ENCODE data around the gene AP5M1.

The AP5M1 gene

DNA sequence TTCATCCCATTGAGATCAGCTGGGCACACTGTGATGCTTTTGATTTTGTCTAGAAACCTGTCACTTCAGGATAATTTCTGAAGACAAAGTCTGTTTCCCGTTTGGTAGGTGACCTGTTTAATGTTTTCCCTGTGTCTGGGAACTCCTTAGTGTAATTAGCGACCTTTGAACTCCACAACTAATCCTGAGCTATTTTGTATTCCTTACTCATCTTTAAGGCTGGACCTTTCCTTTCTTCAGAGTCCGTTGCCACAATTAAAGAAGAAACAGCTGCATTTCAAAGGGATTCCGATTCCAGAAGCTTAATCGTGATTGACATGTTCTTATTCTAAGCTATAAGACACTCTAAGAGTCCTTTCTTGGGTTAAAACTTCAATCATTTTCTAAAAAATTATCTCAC is 22.0 kb downstream of the AP5M1 start:
- H3K4me3 ChIP-seq (replicated peaks; ENCODE audit: low read depth, low read length): no peak overlapping the region
- TF ChIP-seq, protein P1, sequence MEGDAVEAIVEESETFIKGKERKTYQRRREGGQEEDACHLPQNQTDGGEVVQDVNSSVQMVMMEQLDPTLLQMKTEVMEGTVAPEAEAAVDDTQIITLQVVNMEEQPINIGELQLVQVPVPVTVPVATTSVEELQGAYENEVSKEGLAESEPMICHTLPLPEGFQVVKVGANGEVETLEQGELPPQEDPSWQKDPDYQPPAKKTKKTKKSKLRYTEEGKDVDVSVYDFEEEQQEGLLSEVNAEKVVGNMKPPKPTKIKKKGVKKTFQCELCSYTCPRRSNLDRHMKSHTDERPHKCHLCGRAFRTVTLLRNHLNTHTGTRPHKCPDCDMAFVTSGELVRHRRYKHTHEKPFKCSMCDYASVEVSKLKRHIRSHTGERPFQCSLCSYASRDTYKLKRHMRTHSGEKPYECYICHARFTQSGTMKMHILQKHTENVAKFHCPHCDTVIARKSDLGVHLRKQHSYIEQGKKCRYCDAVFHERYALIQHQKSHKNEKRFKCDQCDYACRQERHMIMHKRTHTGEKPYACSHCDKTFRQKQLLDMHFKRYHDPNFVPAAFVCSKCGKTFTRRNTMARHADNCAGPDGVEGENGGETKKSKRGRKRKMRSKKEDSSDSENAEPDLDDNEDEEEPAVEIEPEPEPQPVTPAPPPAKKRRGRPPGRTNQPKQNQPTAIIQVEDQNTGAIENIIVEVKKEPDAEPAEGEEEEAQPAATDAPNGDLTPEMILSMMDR (IDR thresholded peaks at IDR 0.05; ENCODE audit: low read depth, low read length, missing control alignments): no peak
- DNase-seq (ENCODE audit: extremely low read depth, low read depth): no peak

DNA sequence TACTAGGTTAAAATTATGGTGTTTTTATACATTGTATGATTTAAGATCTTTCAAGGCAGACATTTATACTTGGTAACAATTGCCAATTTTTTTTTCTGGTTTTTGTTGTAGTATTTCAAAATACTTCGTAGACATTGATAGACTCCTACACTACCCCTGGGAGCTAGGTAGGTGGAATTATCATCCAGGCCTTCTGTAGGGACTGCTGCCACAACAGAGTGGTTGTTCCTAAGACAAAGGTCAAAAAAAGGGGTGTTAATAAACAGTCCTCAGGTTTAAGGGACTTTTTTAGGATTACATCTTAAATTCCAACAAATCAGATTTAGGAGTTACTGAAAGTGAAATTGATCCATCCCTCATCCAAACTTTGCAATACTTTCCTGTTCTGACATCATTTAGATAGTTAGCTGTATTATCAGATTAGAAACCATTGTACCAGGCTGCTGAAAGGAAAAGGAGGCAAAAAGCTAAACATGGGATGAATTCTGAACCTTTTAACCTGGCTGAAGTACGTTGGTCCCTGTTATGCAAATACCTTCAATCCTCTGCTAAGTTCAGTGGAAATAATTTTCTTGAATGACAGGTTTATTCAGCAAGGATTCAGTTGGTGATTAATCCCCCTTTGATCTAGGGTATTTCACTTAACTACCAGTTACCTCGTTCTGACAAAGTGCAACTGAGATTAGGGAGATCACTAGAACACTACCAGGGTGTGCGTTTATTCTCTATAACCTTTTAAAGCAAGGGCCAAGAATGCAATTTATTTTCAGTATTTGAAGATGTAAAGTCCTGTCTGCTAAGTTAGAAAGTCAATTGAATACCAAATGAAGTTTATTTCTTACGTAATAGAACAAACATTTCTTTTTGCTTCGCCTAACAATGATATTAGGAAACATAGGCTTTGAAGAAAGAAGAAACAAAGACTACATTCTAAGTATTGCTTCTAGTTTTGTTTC is 23.2 kb downstream of the AP5M1 start:
- no peak for DNase-seq (ENCODE audit: extremely low read depth, low read depth)
- no peak overlapping the region for H3K4me3 ChIP-seq (replicated peaks; ENCODE audit: low read depth, low read length)
- TF ChIP-seq, protein P1 (IDR thresholded peaks at IDR 0.05; ENCODE audit: low read depth, low read length, missing control alignments): no peak

DNA sequence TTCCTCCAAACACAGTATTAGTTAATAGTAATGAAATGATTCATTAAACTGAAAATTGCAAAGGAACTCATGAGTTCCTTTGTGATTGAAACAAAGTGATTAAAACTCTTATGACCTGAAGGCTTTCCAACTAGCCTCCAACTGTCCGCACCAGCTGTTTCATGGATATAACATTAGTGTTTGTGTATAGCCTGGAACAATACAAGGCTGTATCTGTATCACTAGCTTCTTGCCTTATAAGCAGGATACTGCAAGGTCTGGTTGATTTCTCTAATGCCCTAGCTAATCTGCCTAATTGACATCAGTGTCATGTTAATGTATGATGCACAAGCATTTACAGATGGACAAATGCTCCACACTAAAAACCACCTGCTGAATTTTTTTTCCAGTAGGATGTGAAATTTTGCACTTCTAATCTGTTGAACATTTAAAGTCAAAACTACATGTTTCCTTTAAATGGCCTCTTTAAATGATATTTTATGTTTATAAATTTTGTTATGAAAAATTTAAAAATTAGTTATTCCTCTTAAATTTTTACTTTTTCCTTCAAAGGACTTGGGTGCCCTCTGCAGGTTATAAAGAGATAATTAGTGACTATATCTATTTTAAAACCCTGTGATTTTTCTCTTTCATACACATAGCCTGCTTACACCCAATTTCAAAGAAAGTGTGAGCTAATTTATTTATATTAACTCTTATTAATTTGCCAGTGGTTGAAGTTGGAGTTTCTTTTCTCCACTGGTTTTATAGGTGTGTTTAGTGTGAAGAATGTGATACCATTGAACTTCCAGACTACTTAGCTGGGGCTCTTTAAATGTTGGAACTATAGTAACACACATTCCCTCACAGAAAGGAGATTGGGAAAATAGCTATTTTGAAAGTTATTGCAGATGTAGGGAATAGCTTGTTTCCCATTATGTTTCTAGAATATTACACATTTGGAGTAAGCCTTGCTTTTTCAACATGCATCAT is 25.4 kb downstream of the AP5M1 start:
- no peak overlapping the region for H3K4me3 ChIP-seq (replicated peaks; ENCODE audit: low read depth, low read length)
- DNase-seq (ENCODE audit: extremely low read depth, low read depth): no peak
- TF ChIP-seq, protein P1 (IDR thresholded peaks at IDR 0.05; ENCODE audit: low read depth, low read length, missing control alignments): peak; percentile 13

DNA sequence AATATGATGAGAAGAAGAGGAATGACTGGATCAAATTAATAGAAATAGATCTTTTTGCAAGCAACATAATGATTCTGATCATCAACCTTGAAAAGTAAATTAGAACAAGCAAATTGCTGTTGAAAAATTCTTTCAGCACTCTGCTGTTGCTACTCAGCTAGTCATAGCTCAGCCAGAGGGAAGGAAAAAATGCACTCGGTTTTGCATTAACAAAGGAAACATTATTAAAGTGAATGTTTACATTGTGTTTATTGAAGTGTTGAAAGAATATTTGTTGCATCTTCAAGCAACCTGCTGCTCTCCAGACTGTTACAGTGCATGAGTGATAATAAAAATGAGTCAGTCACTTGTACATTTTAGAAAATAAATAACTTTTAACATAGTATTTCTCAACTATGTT is 26.5 kb downstream of the AP5M1 start:
- TF ChIP-seq, protein P1 (IDR thresholded peaks at IDR 0.05; ENCODE audit: low read depth, low read length, missing control alignments): no peak
- H3K4me3 ChIP-seq (replicated peaks; ENCODE audit: low read depth, low read length): no peak overlapping the region
- no peak for DNase-seq (ENCODE audit: extremely low read depth, low read depth)

DNA sequence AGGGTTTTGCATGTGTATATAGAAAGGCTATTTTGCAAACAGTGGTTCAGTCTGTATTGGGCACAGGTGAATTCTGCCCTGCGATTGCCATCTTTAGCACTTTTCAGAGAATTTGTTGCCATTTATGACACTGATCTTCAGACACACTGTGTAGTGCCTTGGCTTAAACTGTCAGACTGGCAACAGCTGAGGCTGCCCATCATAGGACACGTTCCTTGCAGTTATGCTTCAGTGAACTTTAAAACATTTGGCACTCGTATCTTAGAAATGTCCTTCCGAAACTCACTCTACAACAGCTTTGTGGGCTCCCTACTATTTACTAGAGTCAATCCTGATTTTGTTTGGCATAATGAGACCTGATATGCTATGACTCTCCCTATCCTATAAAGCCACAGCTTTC is 29.1 kb downstream of the AP5M1 start:
- no peak for DNase-seq (ENCODE audit: extremely low read depth, low read depth)
- no peak overlapping the region for H3K4me3 ChIP-seq (replicated peaks; ENCODE audit: low read depth, low read length)
- TF ChIP-seq, protein P1 (IDR thresholded peaks at IDR 0.05; ENCODE audit: low read depth, low read length, missing control alignments): no peak

DNA sequence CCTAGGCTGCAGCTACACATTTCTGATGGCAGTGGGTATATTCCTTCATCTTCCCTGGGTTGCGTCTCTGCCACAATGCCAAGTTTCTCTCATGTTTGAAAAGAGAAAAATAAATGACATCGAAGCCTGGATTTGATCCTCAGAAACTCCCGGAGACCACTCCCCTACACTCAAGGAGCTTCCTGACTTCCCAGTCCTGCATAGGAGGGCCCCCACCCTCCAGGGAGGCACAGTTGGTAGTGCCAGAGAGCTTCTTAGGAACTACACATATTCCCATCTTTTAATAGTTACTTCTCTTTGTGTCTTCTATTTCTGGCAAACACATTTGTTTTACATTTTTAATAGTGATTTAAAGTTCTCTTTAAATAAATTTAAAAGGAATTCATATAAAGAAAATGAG is 30.7 kb downstream of the AP5M1 start:
- no peak overlapping the region for H3K4me3 ChIP-seq (replicated peaks; ENCODE audit: low read depth, low read length)
- TF ChIP-seq, protein P1 (IDR thresholded peaks at IDR 0.05; ENCODE audit: low read depth, low read length, missing control alignments): no peak
- no peak for DNase-seq (ENCODE audit: extremely low read depth, low read depth)
